SJSA1 (cell line): ENCODE measurements around the gene MAPK8IP3. TPM values are rescaled to one million over a fixed set of nuclear protein-coding genes. Genes with fewer than 3 reads are reported as not detected.

ENCODE experiments used
- DNase-seq, 2 experiments: peaks; one replicate each; pipeline ENCODE4 v3.0.0-alpha.2; 2015 to 2020; ENCODE audit warnings: low spot score in 2 of 2, low read depth in 1 of 2
- H3K27ac ChIP-seq: fragments of 250-450 bp; sonication (Bioruptor Pico); 2 replicates; pipeline ENCODE4 v1.5.1; 2020; ENCODE audit warnings: mild to moderate bottlenecking, moderate library complexity
- H3K27me3 ChIP-seq: fragments of 250-450 bp; sonication (Bioruptor Pico); replicated peaks from 2 replicates; pipeline ENCODE4 v1.5.1; 2020; ENCODE audit warnings: mild to moderate bottlenecking, moderate library complexity
- H3K36me3 ChIP-seq: fragments of 250-450 bp; sonication (Bioruptor Pico); 2 replicates; pipeline ENCODE4 v1.5.1; 2020; ENCODE audit warnings: mild to moderate bottlenecking
- H3K4me1 ChIP-seq: fragments of 250-450 bp; sonication (Bioruptor Pico); replicated peaks from 2 replicates; pipeline ENCODE4 v1.6.1; 2021; ENCODE audit warnings: mild to moderate bottlenecking
- H3K4me3 ChIP-seq: fragments of 250-450 bp; sonication (Bioruptor Pico); 2 replicates; pipeline ENCODE4 v1.5.1; 2020; ENCODE audit warnings: mild to moderate bottlenecking
- H3K9me3 ChIP-seq: fragments of 250-450 bp; sonication (Bioruptor Pico); replicated peaks from 2 replicates; pipeline ENCODE4 v1.5.1; 2020; ENCODE audit warnings: mild to moderate bottlenecking
- total RNA-seq: library from RNA; depleted of rRNA; stranded (reverse); fragments of >200 nt; shearing (Covaris generic); gene quantifications from 2 replicates; pipeline ENCODE4 v1.2.3, GENCODE V29; 2014

Gene MAPK8IP3
- total RNA-seq, 1 experiment from 2014 or later: 26.5 TPM

DNA sequence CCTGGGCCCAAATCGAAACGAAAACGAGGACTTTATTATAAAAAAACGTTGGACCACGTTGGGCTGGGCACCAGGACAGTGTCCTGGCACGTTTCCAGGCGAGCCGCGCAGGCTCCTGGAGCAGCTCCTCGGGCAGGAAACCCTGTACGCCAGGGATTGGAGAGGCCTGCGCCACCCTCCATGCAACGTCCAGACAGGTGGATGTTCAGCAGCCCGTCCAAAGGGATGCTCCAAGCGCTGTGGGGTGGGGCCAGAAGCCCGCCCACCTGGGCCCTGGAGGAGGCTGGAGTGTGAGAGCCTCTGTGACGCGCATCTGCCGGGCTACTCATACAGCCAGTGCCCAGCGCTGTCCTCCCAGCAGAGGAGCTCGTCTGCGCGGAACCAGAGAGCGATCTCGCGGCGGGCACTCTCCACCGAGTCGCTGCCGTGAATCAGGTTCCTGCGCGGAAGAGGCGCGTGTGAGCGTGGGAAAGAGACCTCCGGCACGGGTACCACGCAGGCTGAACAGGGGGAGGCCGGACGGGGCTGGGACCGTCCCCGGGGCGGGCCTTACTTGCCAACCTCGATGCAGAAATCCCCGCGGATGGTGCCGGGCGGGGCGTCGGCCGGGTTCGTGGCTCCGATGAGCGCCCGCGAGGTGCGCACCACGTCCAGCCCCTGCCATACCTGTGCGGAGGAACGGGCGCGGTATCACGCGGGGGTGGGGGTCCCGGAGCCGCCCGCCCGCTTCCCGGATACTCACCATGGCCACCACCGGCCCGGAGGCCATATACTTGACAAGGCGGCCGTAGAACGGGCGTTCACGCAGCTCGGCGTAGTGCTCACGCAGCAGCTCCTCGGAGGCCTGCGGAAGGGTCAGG is 64.6 kb downstream of the MAPK8IP3 start:
- no peak for DNase-seq
- H3K27ac ChIP-seq: no peak overlapping the region
- peaks cover 89% of the 10 kb centered on the region for H3K36me3 ChIP-seq

GRCh38 chr16:1771188-1771863 is 65.3 kb downstream of the MAPK8IP3 start, which contains the start of gene NME3:
Gene NME3 (minus strand): TSS chr16:1771543. CDS start chr16:1771534, 9 bp downstream.
- DNase-seq: peak in 1 of 2 experiments; percentile 24

More for the DNA sequence above, 64.6 kb downstream of the MAPK8IP3 start:
- peak overlapping the region; percentile 98 for H3K4me3 ChIP-seq
- H3K4me1 ChIP-seq: peaks cover 30% of the 10 kb centered on the region
- no peaks in the 10 kb centered on the region for H3K27me3 ChIP-seq
- peaks cover 4% of the 10 kb centered on the region for H3K9me3 ChIP-seq

GRCh38 chr16:1771864-1772361 is 65.9 kb downstream of the MAPK8IP3 start:
- Histone ChIP-seq H3K9me3 (peaks cover 4% of the 10 kb centered on the region), H3K27me3 (no peaks in the 10 kb centered on the region), H3K27ac (no peak overlapping the region), H3K4me1 (peaks cover 30% of the 10 kb centered on the region), H3K4me3 (peak overlapping the region; percentile 98), H3K36me3 (peaks cover 89% of the 10 kb centered on the region)
- DNase-seq: no peak

More at GRCh38 chr16:1771188-1771863, 65.3 kb downstream of the MAPK8IP3 start, which contains the start of gene NME3:
- Histone ChIP-seq H3K36me3 (peaks cover 87% of the 10 kb centered on the region), H3K27ac (no peak within 1 kb of the TSS), H3K4me3 (peak within 1 kb of the TSS; percentile 98), H3K27me3 (no peaks in the 10 kb centered on the region), H3K9me3 (peaks cover 4% of the 10 kb centered on the region), H3K4me1 (peaks cover 30% of the 10 kb centered on the region)

DNA sequence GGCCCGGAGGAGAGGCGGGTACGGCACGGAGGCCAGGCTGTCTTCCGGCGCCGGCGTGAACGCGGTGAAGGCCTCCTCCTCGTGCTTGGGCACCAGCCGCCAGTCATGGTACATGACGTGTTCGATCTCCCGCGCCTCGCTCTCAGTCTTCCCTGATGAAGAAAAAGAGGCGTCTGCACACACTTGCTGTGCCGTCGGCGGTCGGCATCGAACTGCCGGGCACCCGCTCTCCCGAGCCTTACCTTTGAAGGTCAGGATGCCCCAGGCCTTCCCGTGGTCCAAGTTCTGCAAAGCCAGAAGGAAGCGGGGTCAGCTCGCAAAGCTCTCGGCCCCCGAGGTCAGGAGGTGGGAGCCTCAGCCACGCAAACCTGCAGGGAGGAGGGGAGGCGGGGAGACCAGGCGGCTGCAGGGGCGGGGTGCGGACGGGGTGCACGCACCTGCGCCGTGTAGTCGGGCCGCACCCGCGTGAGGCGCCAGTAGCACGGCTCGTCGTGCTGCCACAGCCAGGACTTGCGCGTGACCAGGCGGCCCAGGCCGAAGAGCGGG is 66.4 kb downstream of the MAPK8IP3 start, which contains the start of gene EME2:
EME2 (plus strand) TSS at position 449 of the 546 bp plus-strand sequence. CDS start 418 bp downstream, outside the sequence.
- H3K27ac ChIP-seq: peak within 1 kb of the TSS; percentile 55
- DNase-seq: peak in 1 of 2 experiments; percentile 47
- H3K4me3 ChIP-seq: peak within 1 kb of the TSS; percentile 98
- H3K36me3 ChIP-seq: peaks cover 89% of the 10 kb centered on the region
- H3K4me1 ChIP-seq: peaks cover 30% of the 10 kb centered on the region
- H3K27me3 ChIP-seq: no peaks in the 10 kb centered on the region
- H3K9me3 ChIP-seq: peaks cover 4% of the 10 kb centered on the region

DNA sequence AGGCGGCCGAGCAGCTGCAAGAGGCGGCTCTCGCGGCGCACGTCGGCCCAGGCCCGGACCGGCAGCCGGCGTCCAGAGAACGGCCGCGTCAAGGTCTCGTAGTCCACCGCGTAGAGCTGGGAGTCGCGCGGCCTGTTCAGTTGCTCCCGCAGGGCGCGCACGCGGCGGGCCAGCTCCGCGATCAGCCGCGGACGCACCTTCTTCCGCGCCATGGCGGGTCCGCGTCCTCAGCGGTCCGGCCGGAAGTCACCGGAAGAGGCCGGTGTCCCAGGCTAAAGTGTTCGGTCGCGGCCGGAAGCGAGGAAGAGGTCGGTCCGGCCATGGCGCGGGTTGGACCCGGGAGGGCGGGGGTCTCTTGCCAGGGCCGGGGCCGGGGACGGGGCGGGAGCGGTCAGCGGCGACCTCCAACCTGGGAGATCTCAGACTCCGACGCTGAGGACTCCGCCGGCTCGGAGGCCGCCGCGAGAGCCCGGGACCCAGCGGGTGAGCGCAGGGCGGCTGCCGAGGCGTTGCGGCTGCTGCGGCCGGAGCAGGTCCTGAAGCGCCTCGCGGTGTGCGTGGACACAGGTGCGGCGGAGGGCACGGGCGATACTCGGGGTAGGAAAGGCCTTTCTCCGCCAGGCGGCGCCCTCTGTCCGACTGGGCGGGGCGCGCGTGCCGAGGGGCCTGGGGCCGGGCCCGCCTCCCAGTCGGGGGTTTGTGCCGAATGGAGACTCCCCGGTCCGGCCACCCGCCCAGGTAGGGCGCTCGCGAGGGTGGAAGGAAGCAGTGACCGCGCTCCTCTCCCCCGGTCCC is 67.1 kb downstream of the MAPK8IP3 start, which contains the start of gene MRPS34:
MRPS34 (minus strand) TSS at position 227 of the 795 bp plus-strand sequence; CDS start at position 212, 15 bp downstream.
- Histone ChIP-seq H3K27ac (peak within 1 kb of the TSS; percentile 55), H3K4me3 (peak within 1 kb of the TSS; percentile 98), H3K27me3 (no peaks in the 10 kb centered on the region), H3K36me3 (peaks cover 89% of the 10 kb centered on the region), H3K4me1 (peaks cover 30% of the 10 kb centered on the region), H3K9me3 (peaks cover 4% of the 10 kb centered on the region)
- peak; percentile 83 to 87 for DNase-seq

DNA sequence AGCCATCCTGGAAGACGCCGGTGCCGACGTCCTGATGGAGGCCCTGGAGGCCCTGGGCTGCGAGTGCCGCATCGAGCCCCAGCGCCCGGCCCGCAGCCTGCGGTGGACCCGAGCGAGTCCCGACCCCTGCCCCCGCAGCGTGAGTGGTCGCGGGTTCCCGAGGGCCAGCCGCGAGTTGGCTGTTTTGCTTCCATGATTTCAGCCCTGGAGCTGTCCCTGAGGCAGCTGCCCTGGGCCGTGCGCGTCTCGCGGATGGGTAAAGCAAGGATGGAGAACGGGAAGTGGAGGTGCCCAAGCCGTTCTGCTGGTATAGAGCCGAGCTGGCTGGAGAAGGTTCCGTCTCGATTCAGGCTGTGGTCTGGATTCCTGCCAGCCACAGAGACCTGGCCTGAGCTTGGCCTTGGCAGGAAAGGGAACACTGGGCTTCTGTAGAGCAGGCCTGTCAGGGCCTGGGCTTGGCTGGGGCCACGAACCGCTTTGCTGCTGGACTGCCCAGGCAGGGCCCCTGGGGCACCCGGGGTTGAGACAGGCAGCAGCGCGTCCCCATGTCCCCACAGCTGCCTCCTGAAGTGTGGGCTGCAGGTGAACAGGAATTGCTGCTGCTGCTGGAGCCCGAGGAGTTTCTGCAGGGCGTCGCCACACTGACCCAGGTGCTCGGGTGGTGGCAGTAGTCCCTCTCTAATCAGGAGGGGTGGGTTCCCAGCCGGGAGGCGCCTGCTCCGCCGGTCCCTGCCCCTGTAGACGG is 67.9 kb downstream of the MAPK8IP3 start:
- H3K9me3 ChIP-seq: peaks cover 4% of the 10 kb centered on the region
- H3K27ac ChIP-seq: no peak overlapping the region
- no peak for DNase-seq

GRCh38 chr16:1774448-1774780 is 68.4 kb downstream of the MAPK8IP3 start:
- Histone ChIP-seq H3K36me3 (peaks cover 82% of the 10 kb centered on the region), H3K9me3 (peaks cover 4% of the 10 kb centered on the region), H3K4me1 (peaks cover 30% of the 10 kb centered on the region), H3K27ac (no peak overlapping the region), H3K27me3 (no peaks in the 10 kb centered on the region), H3K4me3 (peak overlapping the region; percentile 98)
- no peak for DNase-seq

More for the DNA sequence above, 67.9 kb downstream of the MAPK8IP3 start:
- Histone ChIP-seq H3K4me3 (peak overlapping the region; percentile 98), H3K36me3 (peaks cover 84% of the 10 kb centered on the region), H3K27me3 (no peaks in the 10 kb centered on the region), H3K4me1 (peaks cover 30% of the 10 kb centered on the region)

GRCh38 chr16:1775006-1775845 is 69.2 kb downstream of the MAPK8IP3 start:
- Histone ChIP-seq H3K4me1 (peaks cover 29% of the 10 kb centered on the region), H3K36me3 (peaks cover 81% of the 10 kb centered on the region), H3K9me3 (peaks cover 4% of the 10 kb centered on the region), H3K27me3 (no peaks in the 10 kb centered on the region), H3K27ac (no peak overlapping the region), H3K4me3 (no peak overlapping the region)
- no peak for DNase-seq

DNA sequence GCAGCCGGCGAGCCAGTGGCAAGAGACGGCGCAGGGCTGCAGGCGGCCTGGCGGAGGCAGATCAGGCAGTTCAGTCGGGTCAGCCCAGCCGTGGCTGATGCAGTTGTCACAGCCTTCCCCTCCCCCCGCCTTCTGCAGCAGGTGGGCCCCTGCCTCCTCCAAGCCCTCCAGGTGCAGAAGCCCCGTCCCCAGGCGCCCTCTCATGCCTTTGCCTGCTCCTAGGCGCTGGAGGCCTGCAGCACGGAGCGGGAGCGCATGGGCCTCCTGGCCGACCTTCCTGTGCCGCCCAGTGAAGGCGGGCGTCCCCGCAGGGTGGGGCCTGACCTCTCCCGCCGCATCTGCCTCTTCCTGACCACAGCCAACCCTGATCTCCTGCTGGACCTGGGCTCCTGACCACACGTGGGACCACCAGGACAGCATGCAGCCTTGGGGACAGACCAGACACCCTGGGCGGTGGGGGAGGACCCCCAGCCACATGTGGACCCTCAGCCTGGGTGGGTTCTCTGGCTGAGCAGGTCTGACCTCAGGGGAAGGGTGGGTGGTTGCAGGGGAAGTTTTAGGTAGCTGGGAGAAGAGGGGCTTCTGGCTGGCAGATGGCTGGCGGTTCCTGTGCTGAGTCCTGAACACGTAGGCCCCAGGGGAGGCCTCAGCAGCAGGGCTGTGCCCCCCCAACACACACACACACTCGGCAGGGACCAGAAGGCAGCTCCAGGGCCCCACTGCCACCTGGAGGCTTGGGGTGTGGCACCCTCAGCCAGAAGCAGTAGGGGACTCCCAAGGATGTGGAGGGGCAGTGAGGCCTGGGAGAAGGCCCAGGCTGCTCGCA is 70.1 kb downstream of the MAPK8IP3 start:
- no peak overlapping the region for H3K27ac ChIP-seq
- no peak for DNase-seq
- peaks cover 21% of the 10 kb centered on the region for H3K4me1 ChIP-seq
- no peak overlapping the region for H3K4me3 ChIP-seq
- no peaks in the 10 kb centered on the region for H3K27me3 ChIP-seq
- peaks cover 73% of the 10 kb centered on the region for H3K36me3 ChIP-seq
- peaks cover 4% of the 10 kb centered on the region for H3K9me3 ChIP-seq

DNA sequence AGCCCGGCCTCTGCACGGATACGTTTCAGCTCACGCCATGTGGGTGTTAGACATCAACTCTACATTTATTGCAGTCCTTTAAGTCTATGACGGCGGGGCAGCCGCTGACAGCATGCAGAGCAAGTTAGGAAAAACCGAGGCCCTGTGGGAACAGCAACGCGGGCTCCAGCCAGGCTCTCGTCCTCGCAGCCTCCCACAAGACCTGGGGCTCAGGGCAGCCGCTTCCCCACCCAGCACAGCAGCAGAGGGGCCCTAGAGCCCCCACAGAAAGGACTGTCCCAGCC is 70.6 kb downstream of the MAPK8IP3 start:
- Histone ChIP-seq H3K36me3 (peaks cover 70% of the 10 kb centered on the region), H3K9me3 (peaks cover 4% of the 10 kb centered on the region), H3K27me3 (no peaks in the 10 kb centered on the region), H3K27ac (no peak overlapping the region), H3K4me3 (no peak overlapping the region), H3K4me1 (peaks cover 22% of the 10 kb centered on the region)
- no peak for DNase-seq

GRCh38 chr16:1776991-1777374 is 71.0 kb downstream of the MAPK8IP3 start:
- no peak for DNase-seq
- Histone ChIP-seq H3K4me3 (no peak overlapping the region), H3K4me1 (peaks cover 23% of the 10 kb centered on the region), H3K36me3 (peaks cover 71% of the 10 kb centered on the region), H3K27ac (no peak overlapping the region), H3K27me3 (no peaks in the 10 kb centered on the region), H3K9me3 (peaks cover 4% of the 10 kb centered on the region)
